Activated effector memory CD4-positive, alpha-beta T cell treated with Interleukin-2 at 50 U/mL for 16 hours (primary cell): ENCODE results near the gene ESR1.
"Not testable (repeated sequence)": the region's sequence is repeated elsewhere in the genome, so short reads cannot be mapped to it uniquely, and the experiment has no call there.

Experiments used
- DNase-seq: peaks from one replicate; pipeline ENCODE4 v3.0.0-alpha.2; 2020

ESR1 gene

DNA sequence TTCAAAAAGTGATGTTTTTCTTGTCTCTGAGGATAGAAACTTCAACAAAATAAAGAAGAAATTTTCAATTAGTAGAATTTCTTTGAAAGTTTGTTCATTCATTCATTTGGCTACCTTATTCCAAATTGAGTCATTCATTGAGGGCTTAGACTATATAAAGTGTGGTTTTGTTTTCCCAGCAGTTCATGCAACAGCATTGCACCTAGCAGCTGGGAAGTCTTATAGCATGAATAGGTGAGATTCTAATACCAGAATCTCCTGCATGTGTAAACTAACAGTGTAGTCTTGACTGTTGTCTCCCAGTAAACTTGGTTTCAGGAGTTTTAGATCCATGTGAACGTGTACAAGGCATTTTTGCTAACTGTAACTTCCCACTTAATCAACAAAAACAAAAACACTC, 7.1 kb downstream of the ESR1 start:
- no peak for DNase-seq

DNA sequence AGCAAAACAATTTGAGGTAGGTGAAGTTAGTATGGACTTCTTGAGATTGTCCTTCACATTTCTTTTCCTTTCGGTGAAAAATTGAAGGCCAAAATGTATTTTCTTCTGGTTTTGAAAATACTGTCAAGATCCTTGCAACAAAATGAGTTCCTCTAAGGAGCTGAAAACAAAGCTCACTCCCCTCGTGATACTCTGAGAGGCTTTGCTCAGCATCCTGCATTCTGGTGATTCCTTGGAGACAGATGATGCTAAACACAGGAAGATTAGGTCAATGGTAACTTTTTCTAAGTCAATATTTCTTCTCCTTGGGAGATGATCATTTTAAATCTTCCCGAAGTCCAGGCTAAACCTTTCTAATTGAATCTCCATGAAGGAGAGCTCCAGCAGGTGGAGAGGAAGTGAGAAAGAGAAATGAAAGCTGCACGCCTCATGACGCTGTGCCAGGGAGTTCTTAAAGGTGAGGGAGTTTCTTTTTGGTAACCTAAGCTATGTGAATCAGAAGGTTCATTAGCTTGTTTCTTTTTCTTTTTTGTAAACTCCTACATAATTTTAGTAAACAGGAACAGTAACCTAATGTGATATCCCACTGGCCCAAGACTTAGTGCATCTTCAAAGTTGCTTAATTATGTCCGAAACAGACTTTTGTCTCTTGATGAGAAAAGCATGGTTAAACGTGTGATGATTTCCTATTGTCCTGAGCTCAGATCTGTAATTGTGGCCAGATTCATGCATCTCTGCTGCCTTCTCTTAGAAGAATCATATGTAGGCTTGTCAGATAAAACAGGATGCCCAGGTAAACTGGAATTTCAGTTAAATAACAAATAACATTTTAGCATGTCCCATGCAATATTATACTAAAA, 15.0 kb downstream of the ESR1 start:
- no peak for DNase-seq

- DNase-seq, result no peak
These were observed 19.1 kb downstream of the ESR1 start for GRCh38 chr6:151826517-151827142.

DNA sequence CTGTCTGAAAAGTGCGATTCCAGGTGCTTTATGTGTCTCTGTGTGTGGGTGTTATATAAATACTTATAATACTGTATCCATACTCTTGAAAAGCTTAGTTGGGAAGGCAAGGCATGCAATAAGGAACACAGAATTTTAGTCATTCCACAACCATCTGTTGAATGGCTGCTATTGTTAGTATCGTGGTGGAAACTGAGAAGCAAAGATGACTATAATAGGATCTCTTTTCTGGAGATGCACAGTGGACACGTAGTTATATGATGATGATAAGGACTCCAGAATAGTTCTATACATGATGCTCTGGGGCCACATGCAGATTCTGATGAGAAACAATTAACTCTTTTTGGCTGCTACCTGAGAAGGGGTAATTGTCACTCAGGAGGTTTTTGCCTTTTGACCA, 25.2 kb downstream of the ESR1 start:
- DNase-seq, result no peak

- DNase-seq, result no peak
These were observed 27.9 kb downstream of the ESR1 start for GRCh38 chr6:151835396-151835795.

DNA sequence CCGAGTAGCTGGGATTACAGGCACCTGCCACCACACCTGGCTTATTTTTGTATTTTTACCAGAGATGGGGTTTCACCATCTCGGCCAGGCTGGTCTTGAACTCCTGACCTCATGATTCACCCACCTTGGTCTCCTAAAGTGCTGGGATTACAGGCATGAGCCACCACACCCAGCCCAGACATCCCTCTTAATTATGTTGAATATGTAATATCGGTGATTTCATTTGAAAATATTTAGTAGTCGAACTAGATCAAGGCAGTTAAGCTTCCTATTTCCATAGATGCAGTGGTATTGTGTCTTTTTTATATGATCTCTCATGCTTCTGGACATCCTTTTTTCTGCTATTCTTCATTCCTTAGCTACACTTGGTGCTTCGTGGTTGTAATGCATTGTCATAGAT, 29.7 kb downstream of the ESR1 start:
- no peak for DNase-seq

- no peak for DNase-seq
These were observed 35.3 kb downstream of the ESR1 start for GRCh38 chr6:151842816-151843215.

GRCh38 chr6:151847064-151847463, 39.6 kb downstream of the ESR1 start:
- DNase-seq, result no peak

DNA sequence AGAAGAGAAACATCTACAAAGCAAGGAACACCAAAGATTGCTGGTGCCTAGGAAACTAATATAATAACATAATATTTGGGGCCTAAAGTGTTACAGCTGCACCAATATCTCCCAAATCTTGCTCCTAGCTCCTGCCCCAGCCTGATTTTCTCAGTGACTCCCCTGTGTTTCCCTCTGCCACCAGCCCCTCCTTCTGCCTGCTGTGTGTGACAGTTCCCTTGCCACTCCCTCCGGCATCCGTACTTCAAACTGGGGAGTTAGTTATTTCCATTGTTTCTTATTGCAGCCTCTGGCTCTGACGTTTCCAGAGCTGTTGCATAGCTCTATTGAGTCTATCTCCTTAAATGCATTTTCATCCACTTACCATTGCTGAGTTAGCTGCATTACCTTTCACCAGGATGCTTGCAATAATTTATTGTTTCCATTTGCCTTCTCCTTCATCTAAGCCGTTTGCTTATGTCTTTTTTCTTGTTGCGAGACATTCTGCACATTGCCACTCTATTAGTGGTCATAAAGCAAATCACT, 43.1 kb downstream of the ESR1 start:
- no peak for DNase-seq

DNA sequence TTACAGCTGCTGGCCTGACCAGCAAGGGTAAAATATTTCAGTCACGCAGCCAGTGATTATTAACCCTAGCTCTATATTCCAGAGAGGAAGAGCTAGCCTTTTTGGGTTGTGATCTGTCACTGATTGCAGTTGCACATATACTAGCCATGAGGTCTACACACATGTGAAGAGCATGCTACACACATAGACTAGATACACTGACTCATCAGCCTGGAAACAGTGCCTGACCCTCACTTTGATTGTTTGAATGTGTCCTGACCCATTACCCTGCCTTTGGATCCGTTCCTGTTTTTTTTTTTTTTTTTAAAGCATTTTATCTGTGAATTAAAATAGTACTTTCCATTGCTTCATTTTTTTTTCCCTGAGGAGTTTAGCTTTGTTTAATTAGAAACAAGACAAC, 50.8 kb downstream of the ESR1 start:
- DNase-seq, result no peak

DNA sequence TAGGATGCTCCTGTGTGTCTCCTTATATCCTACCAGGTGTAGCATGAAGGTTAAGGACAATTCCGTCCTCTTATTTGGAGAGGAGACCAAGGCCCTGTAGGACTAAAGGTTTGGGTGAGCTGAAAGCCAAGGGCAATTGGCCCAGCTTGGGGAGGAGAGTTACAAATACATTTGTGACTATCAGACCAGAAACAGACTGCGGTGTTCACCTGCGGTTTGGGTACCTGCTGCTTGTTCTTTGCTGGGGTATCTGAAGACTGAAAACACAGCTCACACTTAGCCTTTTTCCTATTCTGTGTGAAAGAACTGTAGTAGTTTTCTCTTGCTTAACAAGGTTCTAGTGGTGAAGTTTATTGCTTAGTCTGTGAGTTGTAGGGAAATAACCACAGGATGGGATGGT, 55.0 kb downstream of the ESR1 start:
- no peak for DNase-seq

GRCh38 chr6:151867361-151867869, 59.9 kb downstream of the ESR1 start:
- DNase-seq, result not testable (repeated sequence)

DNA sequence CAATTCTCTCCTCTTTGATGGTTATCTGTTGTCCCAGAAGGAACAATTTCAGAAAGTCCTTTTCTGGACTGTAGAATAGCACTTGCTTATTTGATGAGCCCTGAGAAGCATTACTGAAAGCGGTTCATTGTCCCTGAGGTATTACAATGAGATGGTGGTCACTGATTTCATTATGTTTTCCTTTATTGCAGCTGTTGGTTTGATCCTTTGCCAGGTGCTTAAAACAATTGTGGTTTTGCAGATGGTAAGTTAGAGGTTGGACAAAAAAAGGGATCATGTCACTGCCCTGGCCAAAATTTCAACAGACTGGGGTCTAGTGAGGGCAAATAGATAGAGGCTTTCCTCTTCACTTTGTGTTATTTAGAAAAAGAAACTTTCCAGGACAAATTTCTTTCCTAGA, 61.9 kb downstream of the ESR1 start:
- DNase-seq, result no peak

- DNase-seq, result no peak
These were observed 62.3 kb downstream of the ESR1 start for GRCh38 chr6:151869787-151870186.

GRCh38 chr6:151870375-151870774, 62.9 kb downstream of the ESR1 start:
- no peak for DNase-seq

- DNase-seq, result no peak
These were observed 68.0 kb downstream of the ESR1 start for GRCh38 chr6:151875524-151875923.

- no peak for DNase-seq
These were observed 68.6 kb downstream of the ESR1 start for GRCh38 chr6:151876122-151876521.

- no peak for DNase-seq
These were observed 70.0 kb downstream of the ESR1 start for GRCh38 chr6:151877458-151877857.

DNA sequence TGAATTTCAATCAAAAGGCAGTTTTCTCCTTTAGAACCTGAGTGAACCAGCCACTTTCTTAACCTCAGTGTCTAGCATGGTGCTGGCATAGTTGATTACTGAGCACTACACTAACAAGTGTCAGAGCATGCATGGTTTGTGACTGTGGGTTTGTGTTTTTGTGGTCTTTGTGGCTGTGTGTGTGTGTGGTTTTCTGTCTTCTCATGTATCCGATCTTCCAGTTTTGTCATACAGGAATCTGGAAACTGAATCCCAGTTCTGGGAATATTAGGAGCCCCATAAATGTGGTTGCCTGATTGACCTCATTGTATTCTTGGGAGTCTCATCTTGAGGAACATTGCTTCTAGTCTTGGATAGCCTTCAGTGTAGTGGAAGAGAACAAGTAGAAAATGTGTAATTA, 73.7 kb downstream of the ESR1 start:
- no peak for DNase-seq

GRCh38 chr6:151882206-151882605, 74.7 kb downstream of the ESR1 start:
- DNase-seq, result no peak

GRCh38 chr6:151885234-151885633, 77.8 kb downstream of the ESR1 start:
- no peak for DNase-seq

DNA sequence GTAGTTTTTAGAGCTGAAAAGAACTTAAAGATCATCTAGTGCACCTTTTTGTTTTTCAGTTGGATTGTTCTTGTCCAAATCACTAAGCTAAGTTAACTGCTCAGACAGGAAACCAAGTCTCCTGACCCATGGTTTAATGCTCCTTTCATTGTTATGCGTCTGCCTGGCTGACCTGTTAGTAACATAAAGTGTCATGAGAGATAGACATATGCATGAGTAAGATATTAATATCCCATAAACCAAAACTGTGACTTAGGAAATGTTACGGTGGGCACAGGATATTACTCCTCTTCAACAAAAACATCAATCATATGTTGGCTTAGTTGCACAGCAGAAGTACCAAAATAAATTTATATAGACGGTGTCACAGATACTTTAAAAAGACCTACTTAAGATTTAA, 84.0 kb downstream of the ESR1 start:
- DNase-seq, result no peak

GRCh38 chr6:151894426-151894825, 86.9 kb downstream of the ESR1 start:
- DNase-seq, result not testable (repeated sequence)

DNA sequence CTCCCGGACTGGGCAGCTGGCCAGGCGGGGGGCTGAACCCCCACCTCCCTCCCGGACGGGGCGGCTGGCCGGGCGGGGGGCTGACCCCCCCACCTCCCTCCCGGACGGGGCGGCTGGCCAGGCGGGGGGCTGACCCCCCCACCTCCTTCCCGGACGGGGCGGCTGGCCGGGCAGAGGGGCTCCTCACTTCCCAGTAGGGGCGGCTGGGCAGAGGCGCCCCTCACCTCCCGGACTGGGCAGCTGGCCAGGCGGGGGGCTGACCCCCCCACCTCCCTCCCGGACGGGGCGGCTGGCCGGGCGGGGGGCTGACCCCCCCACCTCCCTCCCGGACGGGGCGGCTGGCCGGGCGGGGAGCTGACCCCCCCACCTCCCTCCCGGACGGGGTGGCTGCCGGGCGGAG, 91.7 kb downstream of the ESR1 start:
- not testable (repeated sequence) for DNase-seq
